ENCODE measurements around the gene TTC7B.

TTC7B gene

DNA sequence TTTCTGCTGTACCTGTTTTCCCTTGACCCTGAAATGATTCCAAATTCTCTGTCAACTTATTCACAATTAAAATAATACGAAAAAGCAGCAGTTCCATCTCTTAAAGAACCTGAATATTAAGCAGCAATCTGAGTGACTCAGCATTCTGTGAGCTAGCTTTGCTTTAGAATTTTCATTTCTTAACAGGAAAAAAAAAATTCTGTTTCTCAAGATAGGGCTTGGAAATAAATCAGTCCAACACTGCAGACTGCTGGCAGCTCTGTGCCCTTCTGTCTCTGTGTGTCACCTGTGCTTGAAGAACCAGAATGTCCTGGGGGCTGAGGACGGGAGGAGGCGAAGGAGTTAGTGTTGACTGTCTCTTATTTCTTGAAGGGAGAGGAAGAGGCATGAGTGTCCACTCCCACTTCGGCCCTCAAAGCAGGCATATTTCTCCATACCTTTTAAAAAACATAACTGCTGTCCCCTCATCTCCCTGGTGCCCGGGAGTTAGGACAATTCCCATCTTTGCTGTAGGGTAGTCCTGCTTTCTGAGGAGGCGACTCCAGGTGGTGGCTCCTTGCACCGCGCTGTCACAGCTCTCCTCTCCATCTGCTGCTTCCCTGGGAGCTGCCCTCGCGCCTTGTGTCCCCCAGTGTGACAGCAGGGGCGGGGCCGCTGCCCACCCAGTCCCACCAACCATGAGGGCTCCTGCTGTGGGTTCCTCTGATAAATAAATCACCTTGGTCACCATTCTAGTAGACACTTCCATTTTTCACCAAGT is 216.3 kb downstream of the TTC7B start:
- no peak overlapping the region for H3K4me3 ChIP-seq (ENCODE audit: low read depth, low read length)
- DNase-seq (ENCODE audit: low read depth), result no peak
- TF ChIP-seq, protein P1, sequence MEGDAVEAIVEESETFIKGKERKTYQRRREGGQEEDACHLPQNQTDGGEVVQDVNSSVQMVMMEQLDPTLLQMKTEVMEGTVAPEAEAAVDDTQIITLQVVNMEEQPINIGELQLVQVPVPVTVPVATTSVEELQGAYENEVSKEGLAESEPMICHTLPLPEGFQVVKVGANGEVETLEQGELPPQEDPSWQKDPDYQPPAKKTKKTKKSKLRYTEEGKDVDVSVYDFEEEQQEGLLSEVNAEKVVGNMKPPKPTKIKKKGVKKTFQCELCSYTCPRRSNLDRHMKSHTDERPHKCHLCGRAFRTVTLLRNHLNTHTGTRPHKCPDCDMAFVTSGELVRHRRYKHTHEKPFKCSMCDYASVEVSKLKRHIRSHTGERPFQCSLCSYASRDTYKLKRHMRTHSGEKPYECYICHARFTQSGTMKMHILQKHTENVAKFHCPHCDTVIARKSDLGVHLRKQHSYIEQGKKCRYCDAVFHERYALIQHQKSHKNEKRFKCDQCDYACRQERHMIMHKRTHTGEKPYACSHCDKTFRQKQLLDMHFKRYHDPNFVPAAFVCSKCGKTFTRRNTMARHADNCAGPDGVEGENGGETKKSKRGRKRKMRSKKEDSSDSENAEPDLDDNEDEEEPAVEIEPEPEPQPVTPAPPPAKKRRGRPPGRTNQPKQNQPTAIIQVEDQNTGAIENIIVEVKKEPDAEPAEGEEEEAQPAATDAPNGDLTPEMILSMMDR (IDR thresholded peaks at IDR 0.05; ENCODE audit: low read depth, low read length, missing control alignments), result no peak

DNA sequence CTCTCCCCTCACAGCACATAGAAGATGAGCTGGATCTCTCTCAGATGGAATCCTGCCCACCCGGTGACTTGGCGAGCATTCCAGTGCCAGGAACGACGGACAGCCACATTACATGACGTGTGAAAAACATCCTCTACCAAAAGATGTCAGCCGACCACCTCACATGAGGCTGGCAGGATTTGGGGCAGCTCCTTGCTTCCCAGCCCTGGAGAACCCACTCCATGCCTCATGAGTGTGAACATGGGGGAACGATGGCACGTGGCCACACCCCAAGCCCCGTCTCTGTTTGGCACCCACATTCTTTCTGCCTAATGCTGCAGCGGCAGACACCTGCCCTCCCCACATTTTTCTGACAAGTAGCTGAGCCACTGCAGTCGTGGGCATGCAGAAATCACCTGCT is 216.9 kb downstream of the TTC7B start:
- no peak for DNase-seq (ENCODE audit: low read depth)
- H3K4me3 ChIP-seq (ENCODE audit: low read depth, low read length), result no peak overlapping the region
- TF ChIP-seq, protein P1 (IDR thresholded peaks at IDR 0.05; ENCODE audit: low read depth, low read length, missing control alignments), result no peak

DNA sequence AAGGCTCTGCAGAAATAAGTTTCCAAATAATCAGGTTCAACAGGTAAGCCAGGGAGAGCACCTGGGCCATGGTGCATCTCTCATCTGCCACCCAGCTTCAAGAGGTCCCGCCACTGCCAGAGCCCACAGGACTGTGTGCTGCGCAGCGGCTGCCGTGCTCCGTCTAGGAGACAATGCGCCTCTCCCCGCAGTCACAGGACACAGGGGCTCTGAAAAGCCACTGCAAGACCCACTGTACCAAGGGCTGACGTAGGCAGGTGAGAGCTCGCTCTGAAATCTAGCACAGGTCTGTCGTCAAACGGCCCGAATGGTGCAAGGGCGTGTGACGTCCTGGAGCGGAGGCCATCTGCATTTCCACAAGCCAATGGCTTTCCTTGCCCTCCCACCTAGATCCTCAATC is 218.3 kb downstream of the TTC7B start:
- TF ChIP-seq, protein P1 (IDR thresholded peaks at IDR 0.05; ENCODE audit: low read depth, low read length, missing control alignments), result no peak
- no peak overlapping the region for H3K4me3 ChIP-seq (ENCODE audit: low read depth, low read length)
- DNase-seq (ENCODE audit: low read depth), result no peak

GRCh38 chr14:90596733-90597132 is 219.5 kb downstream of the TTC7B start:
- H3K4me3 ChIP-seq (ENCODE audit: low read depth, low read length), result no peak overlapping the region
- no peak for DNase-seq (ENCODE audit: low read depth)
- TF ChIP-seq, protein P1 (IDR thresholded peaks at IDR 0.05; ENCODE audit: low read depth, low read length, missing control alignments), result no peak

DNA sequence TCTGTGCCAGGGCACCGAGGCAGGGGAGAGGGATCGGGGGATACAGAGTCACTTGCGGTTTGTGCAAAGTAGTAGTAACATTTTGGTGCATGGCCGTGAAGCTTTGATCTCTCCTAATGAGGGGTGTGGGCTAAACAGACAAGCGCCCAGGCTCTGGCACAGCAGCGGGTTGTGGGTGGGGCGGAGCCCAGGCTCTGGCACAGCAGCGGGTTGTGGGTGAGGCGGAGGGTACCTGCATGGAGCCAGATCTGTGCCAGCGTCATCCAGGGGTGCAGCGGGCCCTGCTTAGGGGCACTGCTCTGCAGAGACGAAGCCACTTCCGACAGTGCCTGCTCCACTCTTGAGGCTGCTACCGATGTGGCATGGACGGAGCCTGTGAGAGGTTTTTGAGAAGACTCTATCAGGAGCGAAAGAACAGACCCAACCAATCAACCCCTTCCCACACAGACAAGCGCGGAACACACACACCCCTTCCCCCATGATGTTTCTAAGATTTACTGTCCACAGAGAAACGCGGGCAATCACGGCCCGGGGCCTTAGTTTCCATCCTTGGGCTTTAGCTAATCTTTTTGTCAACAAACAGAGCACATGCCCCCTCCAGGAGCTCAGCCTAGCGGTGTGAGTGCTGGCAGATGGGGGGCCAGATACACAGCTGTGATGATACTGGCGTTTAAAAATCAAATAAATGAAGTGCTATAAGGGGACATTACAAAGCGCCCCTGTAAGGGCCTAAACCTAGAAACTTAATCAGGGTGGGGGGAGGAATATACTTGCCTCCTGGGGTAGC is 222.8 kb downstream of the TTC7B start:
- DNase-seq (ENCODE audit: low read depth), result no peak
- TF ChIP-seq, protein P1 (IDR thresholded peaks at IDR 0.05; ENCODE audit: low read depth, low read length, missing control alignments), result no peak
- no peak overlapping the region for H3K4me3 ChIP-seq (ENCODE audit: low read depth, low read length)

- no peak for DNase-seq (ENCODE audit: low read depth)
- H3K4me3 ChIP-seq (ENCODE audit: low read depth, low read length), result no peak overlapping the region
- TF ChIP-seq, protein P1 (IDR thresholded peaks at IDR 0.05; ENCODE audit: low read depth, low read length, missing control alignments), result no peak
Observed at GRCh38 chr14:90592655-90593054, 223.6 kb downstream of the TTC7B start.

All from GM12864 (cell line).